Astrocyte (in vitro differentiated cells and primary cell): ENCODE results near the gene MFAP1. TPM values are rescaled to one million over a fixed set of nuclear protein-coding genes. Genes with fewer than 3 reads are reported as not detected.

Experiments
- DNase-seq: peaks from one replicate; pipeline ENCODE4 v3.0.0-alpha.2; 2010; ENCODE audit warnings: low read depth
- FAIRE-seq: peaks from 2 replicates; lab custom pipeline; 2011; peaks lifted over from hg19 to GRCh38; lab: Jason Lieb, UNC
- H2AFZ ChIP-seq: 2 replicates; pipeline ENCODE4 v1.6.0; 2012; ENCODE audit warnings: low read depth, low read length, inconsistent platforms
- H3K27ac ChIP-seq: 2 replicates; pipeline ENCODE4 v1.5.1; 2011; ENCODE audit warnings: low read depth, low read length, inconsistent platforms
- H3K27me3 ChIP-seq: 2 replicates; pipeline ENCODE4 v1.6.0; 2011; ENCODE audit warnings: low read length, inconsistent platforms; ENCODE audit not compliant: insufficient read depth
- H3K36me3 ChIP-seq: 2 replicates; pipeline ENCODE4 v1.5.1; 2011; ENCODE audit warnings: low read length, inconsistent platforms; ENCODE audit not compliant: insufficient read depth
- H3K4me1 ChIP-seq: 2 replicates; pipeline ENCODE4 v1.5.1; 2011; ENCODE audit warnings: low read length, inconsistent platforms; ENCODE audit not compliant: insufficient read depth
- H3K4me2 ChIP-seq: 2 replicates; pipeline ENCODE4 v1.6.0; 2012; ENCODE audit warnings: low read length, inconsistent platforms
- H3K4me3 ChIP-seq: 2 replicates; pipeline ENCODE4 v1.5.1; 2011; ENCODE audit warnings: low read depth, mild to moderate bottlenecking, low read length, inconsistent platforms; ENCODE audit not compliant: insufficient read depth
- H3K79me2 ChIP-seq: 2 replicates; pipeline ENCODE4 v1.6.0; 2012; ENCODE audit warnings: mild to moderate bottlenecking, low read length, inconsistent platforms; ENCODE audit not compliant: insufficient read depth
- H3K9ac ChIP-seq: 2 replicates; pipeline ENCODE4 v1.6.0; 2012; ENCODE audit warnings: mild to moderate bottlenecking, low read length, inconsistent platforms
- H3K9me3 ChIP-seq: 2 replicates; pipeline ENCODE4 v1.5.1; 2012; ENCODE audit warnings: low read depth, mild to moderate bottlenecking, low read length, inconsistent platforms; ENCODE audit not compliant: insufficient read depth
- H4K20me1 ChIP-seq: 2 replicates; pipeline ENCODE4 v1.6.0; 2012; ENCODE audit warnings: low read length, inconsistent platforms; ENCODE audit not compliant: insufficient read depth
- H3K27ac Mint-ChIP-seq: one replicate; pipeline ENCODE4 v1.8.0; 2021; ENCODE audit warnings: mild to moderate bottlenecking, mixed read lengths; ENCODE audit not compliant: unreplicated experiment
- H3K27me3 Mint-ChIP-seq: one replicate; pipeline ENCODE4 v1.8.0; 2021; ENCODE audit warnings: low read depth, mixed read lengths; ENCODE audit not compliant: unreplicated experiment
- H3K36me3 Mint-ChIP-seq: one replicate; pipeline ENCODE4 v1.8.0; 2021; ENCODE audit warnings: low read depth, mixed read lengths; ENCODE audit not compliant: unreplicated experiment
- H3K4me1 Mint-ChIP-seq: one replicate; pipeline ENCODE4 v1.8.0; 2021; ENCODE audit warnings: low read depth, mixed read lengths; ENCODE audit not compliant: unreplicated experiment
- H3K4me3 Mint-ChIP-seq: one replicate; pipeline ENCODE4 v1.8.0; 2021; ENCODE audit warnings: mild to moderate bottlenecking, moderate library complexity, mixed read lengths; ENCODE audit not compliant: unreplicated experiment
- H3K9me3 Mint-ChIP-seq: one replicate; pipeline ENCODE4 v1.8.0; 2021; ENCODE audit warnings: mild to moderate bottlenecking, mixed read lengths; ENCODE audit not compliant: unreplicated experiment
- EZH2 ChIP-seq: IDR thresholded peaks from 2 replicates; pipeline ENCODE4 v1.6.1; 2012; ENCODE audit warnings: mild to moderate bottlenecking, low read length, inconsistent platforms; ENCODE audit not compliant: insufficient read depth
- total RNA-seq: library from RNA; stranded (reverse); gene quantifications from 2 replicates; pipeline ENCODE4 v1.2.1, GENCODE V29; 2021
- TF ChIP-seq, protein P1 (sequence below): IDR thresholded peaks from 2 replicates; pipeline ENCODE4 v1.5.1; 2011; ENCODE audit warnings: low read depth, mild to moderate bottlenecking, inconsistent platforms, low read length, moderate library complexity; ENCODE audit not compliant: insufficient read depth

Gene MFAP1
- total RNA-seq, 1 donor from 2014 or later = 33.1 TPM

DNA sequence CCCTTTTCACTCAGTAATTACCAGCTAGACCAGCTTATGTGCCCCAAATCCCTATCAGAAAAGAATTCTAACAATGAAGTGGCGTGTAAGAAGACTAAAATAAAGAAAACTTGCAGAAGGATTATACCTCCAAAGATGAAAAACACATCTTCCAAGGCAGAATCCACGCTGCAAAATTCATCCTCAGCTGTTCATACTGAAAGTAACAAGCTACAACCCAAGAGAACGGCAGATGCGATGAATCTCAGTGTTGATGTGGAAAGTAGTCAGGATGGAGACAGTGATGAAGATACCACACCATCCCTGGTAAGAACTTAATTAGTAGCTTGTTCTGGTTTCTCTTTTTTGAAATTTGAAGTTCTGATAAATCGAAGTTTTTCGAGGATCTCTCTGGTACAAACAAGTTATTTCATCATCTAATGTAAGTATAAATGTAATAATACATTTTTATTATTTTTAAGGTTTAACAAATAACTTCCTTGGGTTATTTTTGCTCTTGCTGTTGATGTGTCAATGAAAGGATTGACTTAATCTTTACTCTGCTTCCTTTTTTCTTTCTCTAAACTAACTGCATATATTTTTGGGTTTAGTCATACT, 3.7 kb upstream of the MFAP1 start:
- H2AFZ ChIP-seq = no peak overlapping the region
- Mint-ChIP-seq H3K27me3 (no peaks in the 10 kb centered on the region), H3K4me1 (peaks cover 2% of the 10 kb centered on the region), H3K36me3 (peaks cover 2% of the 10 kb centered on the region), H3K4me3 (no peak overlapping the region), H3K27ac (no peak overlapping the region), H3K9me3 (no peaks in the 10 kb centered on the region)
- peaks cover 5% of the 10 kb centered on the region for H4K20me1 ChIP-seq
- peaks cover 12% of the 10 kb centered on the region for H3K4me1 ChIP-seq
- H3K36me3 ChIP-seq = no peaks in the 10 kb centered on the region
- no peak overlapping the region for H3K27ac ChIP-seq
- no peaks in the 10 kb centered on the region for H3K27me3 ChIP-seq
- TF ChIP-seq EZH2 = no peak
- TF ChIP-seq, protein P1, sequence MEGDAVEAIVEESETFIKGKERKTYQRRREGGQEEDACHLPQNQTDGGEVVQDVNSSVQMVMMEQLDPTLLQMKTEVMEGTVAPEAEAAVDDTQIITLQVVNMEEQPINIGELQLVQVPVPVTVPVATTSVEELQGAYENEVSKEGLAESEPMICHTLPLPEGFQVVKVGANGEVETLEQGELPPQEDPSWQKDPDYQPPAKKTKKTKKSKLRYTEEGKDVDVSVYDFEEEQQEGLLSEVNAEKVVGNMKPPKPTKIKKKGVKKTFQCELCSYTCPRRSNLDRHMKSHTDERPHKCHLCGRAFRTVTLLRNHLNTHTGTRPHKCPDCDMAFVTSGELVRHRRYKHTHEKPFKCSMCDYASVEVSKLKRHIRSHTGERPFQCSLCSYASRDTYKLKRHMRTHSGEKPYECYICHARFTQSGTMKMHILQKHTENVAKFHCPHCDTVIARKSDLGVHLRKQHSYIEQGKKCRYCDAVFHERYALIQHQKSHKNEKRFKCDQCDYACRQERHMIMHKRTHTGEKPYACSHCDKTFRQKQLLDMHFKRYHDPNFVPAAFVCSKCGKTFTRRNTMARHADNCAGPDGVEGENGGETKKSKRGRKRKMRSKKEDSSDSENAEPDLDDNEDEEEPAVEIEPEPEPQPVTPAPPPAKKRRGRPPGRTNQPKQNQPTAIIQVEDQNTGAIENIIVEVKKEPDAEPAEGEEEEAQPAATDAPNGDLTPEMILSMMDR = no peak
- DNase-seq (no peak), FAIRE-seq (no peak)
- H3K9me3 ChIP-seq = no peaks in the 10 kb centered on the region
- peak overlapping the region; percentile 95 for H3K4me2 ChIP-seq
- H3K79me2 ChIP-seq = peaks cover 21% of the 10 kb centered on the region
- peak overlapping the region; percentile 86 for H3K9ac ChIP-seq
- H3K4me3 ChIP-seq = peak overlapping the region; percentile 22

DNA sequence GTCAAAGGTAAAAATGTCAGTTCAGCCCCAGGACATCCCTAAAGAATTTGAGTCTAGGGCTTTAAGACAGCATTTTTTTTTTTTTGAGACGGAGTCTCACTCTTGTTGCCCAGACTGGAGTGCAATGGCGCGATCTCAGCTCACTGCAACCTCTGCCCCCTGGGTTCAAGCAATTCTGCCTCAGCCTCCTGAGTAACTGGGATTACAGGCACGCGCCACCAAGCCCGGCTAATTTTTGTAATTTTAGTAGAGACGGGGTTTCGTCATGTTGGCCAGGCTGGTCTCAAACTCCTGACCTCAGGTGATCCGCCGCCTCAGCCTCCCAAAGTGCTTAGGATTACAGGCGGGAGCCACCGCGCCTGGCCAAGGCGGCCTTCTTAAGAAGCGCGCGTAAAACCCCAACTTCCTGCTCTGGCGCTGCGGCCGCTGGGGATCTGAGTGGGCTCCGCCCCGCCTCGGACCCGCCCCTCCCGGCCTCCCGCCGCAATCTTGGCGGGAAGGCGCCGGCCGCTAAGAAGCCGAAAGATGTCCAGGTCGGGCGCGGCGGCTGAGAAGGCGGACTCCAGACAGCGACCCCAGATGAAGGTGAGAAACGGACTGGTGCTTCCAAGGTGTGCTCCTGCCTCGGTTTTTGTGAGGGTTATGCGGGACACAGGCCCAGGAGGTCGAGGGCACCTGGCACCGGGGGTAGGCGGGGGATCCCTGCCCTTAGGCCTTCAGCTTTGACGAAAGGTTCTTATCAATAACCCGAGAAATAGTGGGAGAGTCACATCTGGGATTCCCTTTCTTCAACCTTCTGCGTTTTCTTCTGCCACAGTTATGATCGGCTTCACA, 2.2 kb upstream of the MFAP1 start, which contains the start of gene WDR76:
Gene WDR76, plus strand, starts transcription at position 495 of the 834 bp plus-strand sequence. Its CDS starts 31 bp downstream, at position 526.
- Mint-ChIP-seq H3K27ac (no peak within 1 kb of the TSS), H3K4me1 (peaks cover 4% of the 10 kb centered on the region), H3K36me3 (peaks cover 2% of the 10 kb centered on the region), H3K9me3 (no peaks in the 10 kb centered on the region), H3K27me3 (no peaks in the 10 kb centered on the region), H3K4me3 (peak within 1 kb of the TSS; percentile 14)
- H3K4me2 ChIP-seq = peak within 1 kb of the TSS; percentile 95
- FAIRE-seq (no peak), DNase-seq (peak; percentile 64)
- H3K4me3 ChIP-seq = peak within 1 kb of the TSS; percentile 70
- peaks cover 5% of the 10 kb centered on the region for H4K20me1 ChIP-seq
- H3K79me2 ChIP-seq = peaks cover 34% of the 10 kb centered on the region
- H3K4me1 ChIP-seq = peaks cover 12% of the 10 kb centered on the region
- peak within 1 kb of the TSS; percentile 86 for H3K9ac ChIP-seq
- H2AFZ ChIP-seq = peak within 1 kb of the TSS; percentile 95
- peak within 1 kb of the TSS; percentile 64 for H3K27ac ChIP-seq
- H3K27me3 ChIP-seq = no peaks in the 10 kb centered on the region
- H3K36me3 ChIP-seq = no peaks in the 10 kb centered on the region
- TF ChIP-seq, protein P1 = no peak
- TF ChIP-seq EZH2 = no peak
- H3K9me3 ChIP-seq = no peaks in the 10 kb centered on the region
